Left ventricle myocardium inferior (tissue), 1 donor: ENCODE measurements around the gene ATG101. TPM values are rescaled to one million over a fixed set of nuclear protein-coding genes. Genes with fewer than 3 reads are reported as not detected.

Experiments
- DNase-seq: peaks from one replicate; pipeline ENCODE4 v3.0.0-alpha.2; 2020
- H3K27ac ChIP-seq: fragments of 200-600 bp; replicated peaks from 2 replicates; pipeline ENCODE4 v1.8.0; 2021
- H3K27me3 ChIP-seq: fragments of 200-600 bp; 2 replicates; pipeline ENCODE4 v1.8.0; 2021; ENCODE audit warnings: low read depth
- H3K36me3 ChIP-seq: fragments of 200-600 bp; 2 replicates; pipeline ENCODE4 v1.8.0; 2021
- H3K4me1 ChIP-seq: fragments of 200-600 bp; 2 replicates; pipeline ENCODE4 v1.8.0; 2021
- H3K4me3 ChIP-seq: fragments of 200-600 bp; 2 replicates; pipeline ENCODE4 v1.8.0; 2021; ENCODE audit warnings: mild to moderate bottlenecking, moderate library complexity
- H3K9me3 ChIP-seq: fragments of 200-600 bp; replicated peaks from 2 replicates; pipeline ENCODE4 v1.8.0; 2021
- CTCF ChIP-seq: fragments of 200-600 bp; IDR thresholded peaks from 2 replicates; pipeline ENCODE4 v1.8.0; 2021; ENCODE audit warnings: antibody characterized with exemption, mild to moderate bottlenecking, borderline replicate concordance
- intact Hi-C: fragments of 100-400 bp; cut with micrococcal nuclease; formaldehyde crosslinking; loops from one replicate; pipeline ENCODE4 v1.11.0; 2022
- total RNA-seq: library from RNA; stranded (reverse); fragmentation: NEBNext Ultra II Directional; extraction: Animal tissue kit (Norgen Biotek cat#: 25700); gene quantifications from one replicate; pipeline ENCODE4 v1.2.1, GENCODE V29; 2021
- donor health status: DM: no; HTN: yes; CAD: no; lungs with severe emphysema.

Gene ATG101
- total RNA-seq, 1 donor from 2014 or later: 23.8 TPM

- no peak overlapping the region for H3K4me3 ChIP-seq
- no peak overlapping the region for H3K27ac ChIP-seq
- peaks cover 38% of the 10 kb centered on the region for H3K27me3 ChIP-seq
- no peak for TF ChIP-seq CTCF
- no peaks in the 10 kb centered on the region for H3K36me3 ChIP-seq
- H3K9me3 ChIP-seq: no peaks in the 10 kb centered on the region
- intact Hi-C loops: no loop called here
- no peak for DNase-seq
- H3K4me1 ChIP-seq: peaks cover 31% of the 10 kb centered on the region
Measured at GRCh38 chr12:52120951-52121823, 51.4 kb downstream of the ATG101 start.

- H3K36me3 ChIP-seq: no peaks in the 10 kb centered on the region
- no peak overlapping the region for H3K27ac ChIP-seq
- H3K4me1 ChIP-seq: peaks cover 37% of the 10 kb centered on the region
- H3K27me3 ChIP-seq: peaks cover 31% of the 10 kb centered on the region
- intact Hi-C loops: no loop called here
- TF ChIP-seq CTCF: peak; percentile 86
- peak; percentile 70 for DNase-seq
- no peaks in the 10 kb centered on the region for H3K9me3 ChIP-seq
- no peak overlapping the region for H3K4me3 ChIP-seq
Measured at GRCh38 chr12:52121824-52122539, 52.2 kb downstream of the ATG101 start.

- no peak for DNase-seq
- H3K9me3 ChIP-seq: no peaks in the 10 kb centered on the region
- intact Hi-C loops: no loop called here
- peaks cover 31% of the 10 kb centered on the region for H3K27me3 ChIP-seq
- no peak overlapping the region for H3K4me3 ChIP-seq
- peaks cover 42% of the 10 kb centered on the region for H3K4me1 ChIP-seq
- H3K27ac ChIP-seq: no peak overlapping the region
- TF ChIP-seq CTCF: no peak
- H3K36me3 ChIP-seq: no peaks in the 10 kb centered on the region
Measured at GRCh38 chr12:52122540-52122871, 52.7 kb downstream of the ATG101 start.

- Histone ChIP-seq H3K9me3 (no peaks in the 10 kb centered on the region), H3K27me3 (peaks cover 28% of the 10 kb centered on the region), H3K27ac (no peak overlapping the region), H3K36me3 (no peaks in the 10 kb centered on the region), H3K4me3 (no peak overlapping the region), H3K4me1 (peaks cover 46% of the 10 kb centered on the region)
- TF ChIP-seq CTCF: no peak
- intact Hi-C loops: no loop called here
- DNase-seq: no peak
Measured at GRCh38 chr12:52122904-52123303, 53.1 kb downstream of the ATG101 start.

GRCh38 chr12:52123487-52124186 is 53.9 kb downstream of the ATG101 start:
- no peaks in the 10 kb centered on the region for H3K9me3 ChIP-seq
- H3K27me3 ChIP-seq: peaks cover 23% of the 10 kb centered on the region
- no peaks in the 10 kb centered on the region for H3K36me3 ChIP-seq
- intact Hi-C loops: no loop called here
- no peak overlapping the region for H3K27ac ChIP-seq
- no peak for DNase-seq
- H3K4me1 ChIP-seq: peaks cover 53% of the 10 kb centered on the region
- no peak overlapping the region for H3K4me3 ChIP-seq
- TF ChIP-seq CTCF: no peak
